D341Med (cell line): ENCODE data around the gene TFAP2A.

Source experiments
- DNase-seq: peaks from one replicate; pipeline ENCODE4 v3.0.0; 2012; ENCODE audit warnings: low spot score

Gene TFAP2A

GRCh38 chr6:10414756-10415616 lies at the start of gene TFAP2A:
Gene TFAP2A (minus strand): TSS chr6:10415074. CDS start chr6:10414991, 83 bp downstream.
- DNase-seq, result peak; percentile 39

GRCh38 chr6:10463491-10464481 lies 48.9 kb upstream of the TFAP2A start:
- DNase-seq, result no peak

- DNase-seq, result no peak
Observed at GRCh38 chr6:10463040-10463439, 48.2 kb upstream of the TFAP2A start.

- no peak for DNase-seq
Observed at GRCh38 chr6:10461850-10462249, 47.0 kb upstream of the TFAP2A start.

- DNase-seq, result no peak
Observed at GRCh38 chr6:10460096-10460495, 45.2 kb upstream of the TFAP2A start.

GRCh38 chr6:10458287-10458686 lies 43.4 kb upstream of the TFAP2A start:
- DNase-seq, result no peak

- no peak for DNase-seq
Observed at GRCh38 chr6:10453596-10453995, 38.7 kb upstream of the TFAP2A start.

GRCh38 chr6:10451828-10452509 lies 37.1 kb upstream of the TFAP2A start:
- peak; percentile 38 for DNase-seq

- DNase-seq, result no peak
Observed at GRCh38 chr6:10451394-10451793, 36.5 kb upstream of the TFAP2A start.

- DNase-seq, result no peak
Observed at GRCh38 chr6:10449751-10450150, 34.9 kb upstream of the TFAP2A start.

GRCh38 chr6:10448096-10448495 lies 33.2 kb upstream of the TFAP2A start:
- DNase-seq, result no peak

- no peak for DNase-seq
Observed at GRCh38 chr6:10446548-10446947, 31.7 kb upstream of the TFAP2A start.

GRCh38 chr6:10441655-10442009 lies 26.8 kb upstream of the TFAP2A start:
- DNase-seq, result no peak

- no peak for DNase-seq
Observed at GRCh38 chr6:10441004-10441654, 26.3 kb upstream of the TFAP2A start.

GRCh38 chr6:10437891-10438290 lies 23.0 kb upstream of the TFAP2A start:
- DNase-seq, result no peak

GRCh38 chr6:10434235-10434634 lies 19.4 kb upstream of the TFAP2A start:
- no peak for DNase-seq

GRCh38 chr6:10433322-10433721 lies 18.4 kb upstream of the TFAP2A start:
- DNase-seq, result no peak

GRCh38 chr6:10431423-10432164 lies 16.7 kb upstream of the TFAP2A start:
- no peak for DNase-seq

GRCh38 chr6:10429638-10430427 lies 15.0 kb upstream of the TFAP2A start:
- peak; percentile 37 for DNase-seq

- no peak for DNase-seq
Observed at GRCh38 chr6:10426781-10427279, 12.0 kb upstream of the TFAP2A start.
